ENCODE data around the gene PIGM. TPM values are rescaled to one million over a fixed set of nuclear protein-coding genes. Genes with fewer than 3 reads are reported as not detected.

The PIGM gene
- total RNA-seq, 4 donors from 2014 or later, result 3.0 to 7.0 (median 4.3) TPM

GRCh38 chr1:160077486-160077885 lies 45.7 kb upstream of the PIGM start:
- Histone ChIP-seq H3K36me3 (no peaks in the 10 kb centered on the region), H3K4me1 (peaks cover 0 to 6% (median 0%) of the 10 kb centered on the region in 4 donors), H3K4me3 (no peak overlapping the region), H3K27me3 (peaks cover 0 to 35% of the 10 kb centered on the region in 2 donors), H3K9me3 (no peaks in the 10 kb centered on the region), H3K27ac (no peak overlapping the region)
- TF ChIP-seq EP300 (IDR thresholded peaks at IDR 0.05), result no peak
- TF ChIP-seq CTCF (IDR thresholded peaks at IDR 0.05), result no peak
- no peak for TF ChIP-seq POLR2A (IDR thresholded peaks at IDR 0.05)
- no peak for DNase-seq (ENCODE audit: low spot score in 2 of 2)

GRCh38 chr1:160076295-160076694 lies 44.5 kb upstream of the PIGM start:
- 76 to 79% methylated on average over 3 of the region's 3 CpGs for WGBS, 2 donors
- Histone ChIP-seq H3K4me1 (peaks cover 0 to 3% (median 0%) of the 10 kb centered on the region in 4 donors), H3K27ac (no peak overlapping the region), H3K4me3 (no peak overlapping the region), H3K27me3 (peaks cover 0 to 25% of the 10 kb centered on the region in 2 donors), H3K36me3 (no peaks in the 10 kb centered on the region), H3K9me3 (no peaks in the 10 kb centered on the region)
- no peak for DNase-seq (ENCODE audit: low spot score in 2 of 2)
- no peak for TF ChIP-seq CTCF (IDR thresholded peaks at IDR 0.05)
- TF ChIP-seq EP300 (IDR thresholded peaks at IDR 0.05), result no peak
- TF ChIP-seq POLR2A (IDR thresholded peaks at IDR 0.05), result no peak

- no peak for DNase-seq (ENCODE audit: low spot score in 2 of 2)
- H3K27ac ChIP-seq, result no peak overlapping the region
- H3K36me3 ChIP-seq, result no peaks in the 10 kb centered on the region
- H3K4me3 ChIP-seq, result no peak overlapping the region
- H3K4me1 ChIP-seq, result peaks cover 0 to 6% (median 2%) of the 10 kb centered on the region in 4 donors
- H3K9me3 ChIP-seq, result no peaks in the 10 kb centered on the region
- TF ChIP-seq POLR2A (IDR thresholded peaks at IDR 0.05), result no peak
- no peak for TF ChIP-seq CTCF (IDR thresholded peaks at IDR 0.05)
- no peak for TF ChIP-seq EP300 (IDR thresholded peaks at IDR 0.05)
- WGBS, 2 donors, result 50 to 53% methylated on average over 2 of the region's 2 CpGs
- H3K27me3 ChIP-seq, result peaks cover 0 to 25% of the 10 kb centered on the region in 2 donors
These were observed 44.0 kb upstream of the PIGM start for GRCh38 chr1:160075836-160076235.

GRCh38 chr1:160074865-160075264 lies 43.1 kb upstream of the PIGM start:
- Histone ChIP-seq H3K4me3 (no peak overlapping the region), H3K4me1 (peaks cover 0 to 13% (median 5%) of the 10 kb centered on the region in 4 donors), H3K36me3 (no peaks in the 10 kb centered on the region), H3K9me3 (no peaks in the 10 kb centered on the region), H3K27ac (no peak overlapping the region), H3K27me3 (peaks cover 0 to 19% of the 10 kb centered on the region in 2 donors)
- DNase-seq (ENCODE audit: low spot score in 2 of 2), result no peak
- TF ChIP-seq CTCF (IDR thresholded peaks at IDR 0.05), result no peak
- no peak for TF ChIP-seq POLR2A (IDR thresholded peaks at IDR 0.05)
- no peak for TF ChIP-seq EP300 (IDR thresholded peaks at IDR 0.05)
- 70 to 81% methylated on average over 4 of the region's 4 CpGs for WGBS, 2 donors

GRCh38 chr1:160071289-160071688 lies 39.5 kb upstream of the PIGM start:
- 75 to 86% methylated on average over 5 of the region's 5 CpGs for WGBS, 2 donors

More at GRCh38 chr1:160071289-160071688, 39.5 kb upstream of the PIGM start:
- Histone ChIP-seq H3K36me3 (no peaks in the 10 kb centered on the region), H3K4me1 (peaks cover 0 to 38% (median 10%) of the 10 kb centered on the region in 4 donors), H3K27ac (no peak overlapping the region), H3K4me3 (no peak overlapping the region), H3K9me3 (no peaks in the 10 kb centered on the region), H3K27me3 (peaks cover 0 to 17% of the 10 kb centered on the region in 2 donors)
- no peak for DNase-seq (ENCODE audit: low spot score in 2 of 2)
- TF ChIP-seq EP300 (IDR thresholded peaks at IDR 0.05) (no peak), CTCF (IDR thresholded peaks at IDR 0.05) (no peak)
